Endometrial microvascular endothelial cells (primary cell): ENCODE results near the gene APOB. TPM values are rescaled to one million over a fixed set of nuclear protein-coding genes. Genes with fewer than 3 reads are reported as not detected.

Source experiments
- in situ Hi-C: cut with HindIII; loops from 2 replicates; pipeline ENCODE4 v1.10.0; 2017; ENCODE audit warnings: low sequenced_read_pairs, low pct_unique_long_range_greater_than_20kb; ENCODE audit errors: inconsistent ontology term
- total RNA-seq: library from RNA; depleted of rRNA; stranded (reverse); fragments of >200 nt; gene quantifications from one replicate; pipeline ENCODE4 v1.2.3, GENCODE V29; 2015; ENCODE audit errors: inconsistent ontology term

Gene APOB
- total RNA-seq, 1 donor from 2014 or later, result not detected

- in situ Hi-C loops, result no loop called here
Measured at GRCh38 chr2:21054011-21054410, 10.1 kb upstream of the APOB start.

GRCh38 chr2:21052044-21052443 lies 8.2 kb upstream of the APOB start:
- in situ Hi-C loops, result no loop called here

GRCh38 chr2:21050164-21050563 lies 6.3 kb upstream of the APOB start:
- in situ Hi-C loops, result no loop called here

GRCh38 chr2:21047141-21048009 lies 3.5 kb upstream of the APOB start:
- in situ Hi-C loops, result no loop called here

DNA sequence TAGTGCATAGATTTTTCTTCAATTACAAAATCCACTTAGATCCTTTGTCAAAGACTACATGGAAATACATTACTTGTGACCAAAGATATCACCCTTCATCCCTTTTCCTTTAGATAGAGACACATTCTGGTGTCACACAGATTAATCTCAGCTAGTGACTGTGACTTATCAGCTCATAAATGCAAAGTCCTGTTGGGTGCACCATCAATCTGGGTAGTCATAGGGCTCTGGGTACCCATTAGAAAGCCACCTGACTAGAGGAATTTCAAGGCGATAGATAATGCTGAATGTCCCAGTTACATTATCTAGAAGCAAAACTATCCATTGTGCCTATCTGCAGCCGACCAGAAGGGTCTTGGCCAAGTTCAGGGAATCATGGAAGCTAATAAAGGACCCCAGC lies 2.6 kb upstream of the APOB start:
- in situ Hi-C loops, result no loop called here

DNA sequence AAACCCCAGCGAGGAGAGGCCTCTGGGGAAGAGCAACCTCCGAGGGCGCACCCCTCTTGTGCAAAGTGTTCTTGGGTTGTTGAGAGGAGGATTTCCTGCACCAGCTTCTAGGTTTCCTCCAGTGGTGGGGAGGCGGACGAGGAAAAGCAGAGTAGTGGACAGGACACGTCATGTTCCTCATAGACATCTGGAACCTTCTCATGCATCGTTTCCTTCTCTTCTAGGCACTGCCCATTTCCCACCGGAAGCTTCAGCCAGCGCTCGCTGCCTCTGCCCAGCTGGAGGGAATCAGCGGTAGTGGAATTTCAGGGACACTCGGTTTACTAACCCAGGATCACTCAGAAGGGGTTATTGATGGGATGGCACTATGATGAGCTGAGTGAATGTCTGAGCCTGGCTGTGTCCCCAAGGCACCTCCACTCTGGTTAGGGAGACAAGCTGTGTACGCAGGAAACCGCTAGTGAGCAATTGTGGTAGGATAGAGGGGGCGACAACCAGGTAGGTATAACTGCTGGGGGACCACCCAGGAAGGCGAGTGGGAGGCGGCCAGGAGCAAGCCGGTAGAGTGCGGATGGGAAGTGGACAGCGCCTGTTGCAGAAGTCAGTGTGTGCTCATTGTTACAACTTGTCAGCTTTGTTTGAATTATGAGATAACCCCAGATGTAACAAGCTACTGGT lies 960 bp upstream of the APOB start:
- in situ Hi-C loops, result no loop called here

- in situ Hi-C loops, result no loop called here
Measured at GRCh38 chr2:21042958-21043743, 722 bp downstream of the APOB start.

DNA sequence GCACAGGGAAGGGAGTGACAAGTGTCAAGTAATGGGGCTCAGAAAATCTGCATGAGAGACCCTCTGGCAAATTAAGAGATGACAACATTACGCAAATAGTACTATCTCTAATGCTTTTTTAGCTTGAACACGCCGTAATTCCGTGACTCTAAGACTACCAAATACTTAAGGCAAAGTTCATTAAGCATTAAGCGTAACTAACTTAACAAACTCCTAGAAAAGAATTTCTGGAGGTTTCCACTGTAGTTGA lies 1.2 kb downstream of the APOB start:
- in situ Hi-C loops, result no loop called here

GRCh38 chr2:21041943-21042707 lies 1.7 kb downstream of the APOB start:
- in situ Hi-C loops, result no loop called here

DNA sequence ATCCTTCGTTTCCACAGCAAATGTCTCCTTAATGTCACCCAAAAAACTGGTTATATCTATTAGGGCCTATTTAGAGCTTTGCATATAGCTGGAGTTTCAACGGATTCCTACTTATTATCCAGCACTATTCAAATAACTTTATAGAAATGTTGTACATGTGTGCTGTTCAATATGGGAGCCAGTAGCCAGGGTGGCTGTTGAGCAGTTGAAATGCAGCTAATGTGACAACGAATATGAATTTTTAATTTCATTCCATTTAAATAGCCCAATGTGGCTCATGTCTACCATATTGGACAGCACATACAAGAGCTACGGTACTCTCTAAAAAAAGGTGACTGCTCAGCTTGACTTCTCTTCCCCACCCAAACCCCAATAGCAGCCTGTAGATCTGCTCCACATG lies 2.4 kb downstream of the APOB start:
- in situ Hi-C loops, result no loop called here

DNA sequence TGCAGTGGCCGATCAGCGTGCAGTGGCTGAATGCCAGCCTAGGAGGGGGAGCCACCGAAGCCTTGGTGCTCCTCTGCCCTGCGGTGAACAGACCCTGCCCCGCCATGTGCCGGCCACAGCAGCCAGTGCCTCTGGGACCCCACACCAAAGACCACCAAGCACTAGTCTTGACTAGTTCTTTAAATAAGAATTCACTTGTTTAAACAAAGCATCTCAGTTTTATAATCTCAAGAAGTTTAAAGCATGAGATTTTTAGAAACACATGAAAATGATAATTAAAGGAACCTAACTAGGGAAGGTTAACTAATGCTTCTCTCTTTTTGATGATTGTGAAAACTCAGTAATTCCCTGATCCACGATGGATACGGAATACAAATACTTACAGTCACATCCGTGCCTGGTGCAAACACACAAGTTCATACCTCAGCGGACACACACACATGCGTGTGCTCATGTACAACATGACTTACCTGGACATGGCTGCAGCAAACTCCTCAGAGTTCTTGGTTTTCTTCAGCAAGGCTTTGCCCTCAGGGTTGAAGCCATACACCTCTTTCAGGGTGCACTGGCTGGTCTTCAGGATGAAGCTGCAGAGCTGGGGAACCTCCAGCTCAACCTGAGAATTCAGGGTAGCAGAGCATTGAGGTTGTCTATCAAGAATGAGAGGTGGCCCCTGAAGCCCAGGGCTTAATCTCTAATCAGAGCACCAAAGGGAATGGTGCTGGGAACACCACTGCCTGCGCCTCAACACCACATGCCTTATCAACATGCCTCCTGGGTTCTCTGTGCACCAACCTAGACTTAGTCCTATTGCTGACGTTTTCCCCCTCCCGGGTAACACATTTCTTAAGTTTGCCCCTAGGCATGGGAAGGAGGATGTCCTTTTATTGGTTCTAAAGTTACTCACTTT lies 3.1 kb downstream of the APOB start:
- in situ Hi-C loops, result no loop called here

GRCh38 chr2:21039979-21040467 lies 3.9 kb downstream of the APOB start:
- in situ Hi-C loops, result no loop called here

GRCh38 chr2:21039080-21039556 lies 4.8 kb downstream of the APOB start:
- in situ Hi-C loops, result no loop called here

DNA sequence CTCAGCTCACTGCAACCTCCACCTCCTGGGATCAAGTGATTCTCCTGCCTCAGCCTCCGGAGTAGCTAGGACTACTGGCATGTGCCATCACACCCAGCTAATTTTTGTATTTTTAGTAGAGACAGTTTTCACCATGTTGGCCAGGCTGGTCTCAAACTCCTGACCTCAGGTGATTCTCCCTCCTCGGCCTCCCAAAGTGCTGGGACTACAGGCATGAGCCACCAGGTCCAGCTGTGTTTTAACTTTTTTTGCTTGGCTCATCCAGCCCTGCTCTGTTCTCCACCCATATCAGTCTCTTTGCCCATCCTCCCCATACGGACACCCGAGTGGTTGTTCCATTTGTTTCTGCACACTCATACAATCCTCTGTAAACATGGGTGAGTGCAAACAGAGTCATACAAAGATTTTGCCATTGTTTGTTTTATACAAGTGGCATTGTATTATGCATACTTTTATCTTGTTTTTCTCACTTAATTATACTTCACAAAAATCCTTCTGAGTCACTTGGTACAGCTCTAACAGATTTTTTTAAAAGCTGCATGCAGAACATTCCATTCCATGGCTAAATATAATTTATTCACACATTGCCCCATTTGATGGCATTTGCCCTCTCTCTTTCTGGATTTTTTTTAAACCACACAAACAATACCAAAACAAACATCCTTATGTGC lies 5.3 kb downstream of the APOB start:
- in situ Hi-C loops, result no loop called here

GRCh38 chr2:21037671-21038108 lies 6.2 kb downstream of the APOB start:
- in situ Hi-C loops, result no loop called here

GRCh38 chr2:21036708-21037670 lies 6.9 kb downstream of the APOB start:
- in situ Hi-C loops, result no loop called here
